Ureter (tissue), 1 donor: ENCODE measurements around the gene MED17. TPM values are rescaled to one million over a fixed set of nuclear protein-coding genes. Genes with fewer than 3 reads are reported as not detected.
A peak's percentile ranks its signal among the peaks of the same experiment; 100 is the strongest.

Source experiments
- DNase-seq: peaks from one replicate; pipeline ENCODE4 v3.0.0-alpha.2; 2020; ENCODE audit warnings: low spot score
- total RNA-seq: library from RNA; stranded (reverse); gene quantifications from one replicate; pipeline ENCODE4 v1.2.4, GENCODE V29; 2023
- donor health status: DM: yes; HTN: yes; CAD: no.

Gene MED17
- total RNA-seq, 1 donor from 2014 or later, result 35.5 TPM

DNA sequence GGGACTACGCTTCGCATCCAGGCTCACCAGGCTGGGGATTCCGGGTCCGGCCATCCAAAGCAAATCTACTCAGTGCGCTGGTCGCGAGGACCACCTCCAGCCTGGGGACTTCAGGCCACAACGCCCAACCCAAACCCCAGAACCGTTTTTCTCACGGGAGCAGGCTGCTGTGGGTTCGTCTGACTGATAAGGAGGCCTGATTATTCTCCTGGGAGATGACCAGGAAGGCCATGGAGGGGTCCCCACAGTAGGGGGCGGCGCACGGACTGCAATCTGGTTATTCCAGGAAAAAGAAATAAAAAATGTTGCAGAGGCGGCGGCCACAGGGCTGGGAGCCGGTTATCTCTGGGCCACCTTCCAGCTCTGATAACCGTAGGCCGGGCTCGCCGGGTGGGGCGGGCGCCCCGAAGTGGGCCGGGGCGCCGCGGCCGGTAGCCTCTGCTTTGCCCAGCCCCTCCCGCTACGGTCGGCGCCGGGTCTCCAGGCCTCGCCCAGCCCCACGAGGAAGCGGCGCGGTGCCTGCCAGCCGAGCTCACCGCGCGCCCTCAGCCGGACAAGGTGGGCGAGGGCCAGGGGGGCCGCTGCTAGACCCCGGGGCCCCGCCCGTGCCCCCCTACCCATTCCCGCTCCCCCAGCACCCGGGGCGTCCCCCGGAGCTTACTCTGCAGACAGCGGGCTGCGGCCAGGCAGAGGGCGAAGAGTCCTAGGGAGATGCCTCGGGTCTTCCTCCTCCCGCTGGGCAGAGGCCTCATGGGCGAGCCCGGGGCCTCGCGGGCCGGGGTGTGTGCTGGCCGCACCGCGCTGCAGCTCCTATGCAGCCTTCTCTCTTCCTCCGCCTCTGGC lies 65.9 kb downstream of the MED17 start:
- no peak for DNase-seq

DNA sequence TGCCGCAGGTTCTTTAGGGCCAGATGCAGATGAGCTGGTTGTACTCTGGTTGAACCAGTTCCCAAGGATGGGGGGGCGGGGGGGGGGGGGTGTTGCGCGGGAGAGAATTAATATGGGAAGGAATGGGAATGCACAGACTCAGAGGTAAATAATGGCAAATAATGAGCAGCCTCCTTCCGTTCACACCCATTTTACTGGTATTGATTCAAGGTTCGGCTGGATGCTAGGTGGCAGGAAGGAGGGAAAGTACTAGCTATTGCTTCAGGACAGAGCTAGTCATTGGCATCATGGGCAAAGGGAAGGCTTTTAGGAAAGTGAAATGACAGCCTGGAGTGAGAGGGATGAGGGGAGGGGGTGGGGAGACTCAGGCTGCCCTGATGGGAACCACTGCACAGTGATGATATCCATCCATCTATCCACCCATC lies 66.5 kb downstream of the MED17 start, which contains the start of gene VSTM5:
Gene VSTM5, minus strand, starts transcription at position 25 of the 425 bp plus-strand sequence. CDS start 116 bp downstream, outside the sequence.
- DNase-seq, result no peak

GRCh38 chr11:93852242-93852641 lies 68.2 kb downstream of the MED17 start:
- no peak for DNase-seq

DNA sequence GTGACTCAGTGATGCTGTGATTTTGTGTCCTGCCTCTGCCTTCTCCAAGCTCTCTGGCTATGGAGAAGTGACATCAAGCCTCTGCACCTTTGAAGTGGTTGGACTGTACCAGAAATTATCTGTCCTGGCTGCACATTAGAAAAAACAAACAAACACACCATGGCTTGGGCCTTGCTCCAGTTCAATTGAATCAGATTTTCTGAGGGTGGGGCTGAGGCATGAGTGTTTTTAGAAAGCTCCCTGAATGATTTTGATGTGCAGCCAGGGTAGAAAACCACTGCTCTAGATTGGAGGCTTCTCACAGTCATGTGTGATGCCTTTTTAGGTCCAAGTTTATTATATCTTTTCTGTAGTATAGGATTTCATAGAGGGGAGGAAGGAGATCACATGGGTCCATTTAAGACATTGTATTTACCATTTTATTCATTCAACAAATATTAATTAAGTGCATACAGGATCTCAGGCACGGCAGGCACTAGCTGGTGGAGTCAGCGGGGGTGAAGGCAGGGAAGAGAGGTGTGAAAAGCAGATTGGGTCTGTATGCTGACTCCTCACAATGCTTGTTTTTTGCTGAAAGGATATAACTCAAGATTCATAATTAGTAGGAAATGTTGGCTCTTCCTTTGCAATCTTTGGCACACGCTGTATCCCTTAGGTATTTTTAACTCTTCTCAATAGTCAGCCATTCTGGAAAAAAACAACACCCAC lies 73.5 kb downstream of the MED17 start:
- no peak for DNase-seq

- DNase-seq, result no peak
Measured at GRCh38 chr11:93858121-93858775, 74.2 kb downstream of the MED17 start.

GRCh38 chr11:93861808-93862207 lies 77.7 kb downstream of the MED17 start:
- peak; percentile 55 for DNase-seq

Other genes starting within 250 kb of the MED17 start
- gene SMCO4, start 240.9 kb upstream of the MED17 start, total RNA-seq, result 13.9 TPM
- 13.5 TPM for gene CEP295, start 122.6 kb upstream of the MED17 start, total RNA-seq
- 159 TPM for gene TAF1D, start 42.8 kb upstream of the MED17 start, total RNA-seq
- gene C11orf54, start 42.6 kb upstream of the MED17 start, total RNA-seq, result 25.6 TPM
- 1.4 TPM for gene VSTM5, start 66.3 kb downstream of the MED17 start, total RNA-seq
- not detected for gene HEPHL1, start 237.1 kb downstream of the MED17 start, total RNA-seq